NOMO-1 treated with dmso at 0.1 percent for 144 hours (cell line): Measurements from ENCODE around the gene CLCN7.

ENCODE experiments used
- DNase-seq: peaks from one replicate; lab custom pipeline; 2025; ENCODE audit not compliant: unreplicated experiment; lab: John Stamatoyannopoulos, UW

CLCN7 gene

DNA sequence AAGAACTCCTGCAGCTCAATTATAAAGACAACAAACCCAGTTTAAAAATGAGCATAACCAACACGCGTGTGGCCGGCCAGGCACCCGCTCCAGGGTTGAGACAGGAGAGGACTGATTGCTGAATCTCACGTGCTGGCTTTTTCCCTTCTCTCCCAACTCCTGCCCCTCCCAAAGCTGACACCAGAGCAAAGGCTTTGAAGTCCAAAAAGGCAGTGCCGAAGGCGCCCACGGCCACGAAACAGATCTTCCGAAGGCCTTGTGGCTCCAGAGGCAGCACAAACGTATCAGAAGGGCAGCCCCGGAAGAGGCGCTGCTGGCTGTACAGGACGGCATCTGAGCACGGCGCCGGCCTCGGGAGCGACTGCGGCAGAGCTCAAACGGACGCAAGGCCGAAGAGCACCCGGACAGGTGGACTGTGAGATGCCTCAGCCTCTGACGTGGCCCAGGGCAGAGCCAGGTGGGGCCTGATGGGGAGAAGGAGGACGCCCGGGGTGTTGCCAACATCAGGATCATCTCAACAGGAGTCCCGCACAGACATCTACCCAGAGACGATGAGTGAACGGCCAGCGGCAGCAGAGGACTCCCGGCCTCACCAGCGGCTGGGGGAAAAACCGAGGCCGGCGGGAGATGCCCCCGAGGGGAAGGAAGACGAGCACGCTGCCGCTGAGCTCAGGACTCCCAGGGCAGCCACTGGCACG is 10.5 kb downstream of the CLCN7 start:
- no peak for DNase-seq

DNA sequence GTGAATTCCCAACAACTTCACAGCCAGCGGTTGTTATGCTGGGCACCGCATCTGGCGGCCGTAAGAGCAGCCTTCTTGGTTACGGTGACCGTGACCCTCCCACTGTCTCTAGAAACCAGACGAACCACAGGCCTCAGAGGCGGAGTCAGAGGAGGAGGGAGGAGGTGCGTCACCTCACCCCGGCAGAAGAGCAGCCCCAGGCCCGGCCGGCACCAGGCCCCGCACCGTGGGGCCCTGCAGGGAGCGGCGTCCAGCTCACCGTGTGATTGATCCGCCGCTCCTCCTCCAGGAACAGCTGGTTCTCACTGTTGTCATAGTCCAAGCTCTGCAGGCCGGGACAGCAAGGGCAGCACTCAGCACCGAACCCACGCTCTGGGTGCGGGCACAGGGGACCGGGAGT is 13.7 kb downstream of the CLCN7 start:
- DNase-seq, result no peak

DNA sequence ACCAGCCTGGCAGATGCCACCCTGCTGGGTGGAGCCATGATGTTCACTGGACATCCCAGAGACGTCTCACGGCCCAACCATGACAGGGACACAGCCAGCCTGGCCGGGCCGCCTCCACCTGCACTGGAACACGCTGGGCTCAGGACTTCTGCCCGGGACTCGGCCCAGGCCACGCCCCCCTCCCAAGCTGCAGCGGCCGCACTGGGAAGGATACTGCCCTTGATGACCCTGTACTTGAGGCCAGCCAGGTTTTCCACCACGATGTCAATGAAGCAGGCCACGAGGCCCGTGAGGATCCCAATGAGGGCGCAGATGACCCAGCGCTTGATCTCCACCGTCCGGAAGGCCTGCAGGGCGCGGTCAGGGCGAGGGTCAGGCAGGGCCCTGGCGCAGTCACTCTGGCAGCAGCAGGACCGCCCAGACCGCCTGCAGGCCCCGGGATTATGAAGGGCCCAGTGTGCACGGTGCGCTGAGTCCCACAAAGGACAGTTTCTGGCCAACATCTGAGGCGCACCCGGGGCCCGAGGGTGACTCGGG is 14.2 kb downstream of the CLCN7 start:
- no peak for DNase-seq

DNA sequence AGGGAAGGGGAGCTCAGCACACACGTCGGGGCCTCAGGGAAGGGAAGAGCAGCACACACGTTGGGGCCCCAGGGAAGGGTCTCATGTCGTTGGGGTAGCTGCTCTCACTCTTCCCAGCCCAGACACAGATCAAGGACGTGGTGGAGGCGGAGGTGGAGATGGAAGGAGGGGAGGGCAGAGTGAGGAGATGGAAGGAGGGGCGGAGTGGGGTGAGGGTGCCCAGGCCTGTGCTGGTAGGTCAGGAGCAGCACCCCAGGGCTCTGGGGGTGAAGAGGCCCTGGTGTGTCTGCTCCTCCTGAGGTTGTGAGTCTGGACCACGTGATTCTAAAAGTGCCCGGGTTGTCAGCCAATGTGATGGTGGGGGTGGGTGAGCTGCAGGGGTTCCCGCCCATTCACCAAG is 14.9 kb downstream of the CLCN7 start:
- DNase-seq, result no peak

DNA sequence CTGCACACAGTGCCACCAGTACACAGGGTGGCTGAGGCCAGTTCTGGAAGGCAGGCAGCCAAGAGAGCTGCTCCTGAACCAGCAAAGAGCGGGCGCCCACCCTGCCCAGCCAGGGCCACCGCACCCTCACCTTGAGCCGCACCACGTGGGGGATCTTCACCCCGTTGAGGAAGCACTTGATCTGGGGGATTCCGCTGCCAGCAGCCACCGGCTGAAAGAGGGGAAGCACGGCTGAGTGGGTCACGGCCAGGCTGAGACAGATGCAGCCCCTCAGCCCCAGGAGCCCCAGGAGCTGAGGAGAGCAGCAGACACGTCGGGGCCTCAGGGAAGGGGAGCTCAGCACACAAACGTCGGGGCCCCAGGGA is 15.9 kb downstream of the CLCN7 start:
- no peak for DNase-seq

DNA sequence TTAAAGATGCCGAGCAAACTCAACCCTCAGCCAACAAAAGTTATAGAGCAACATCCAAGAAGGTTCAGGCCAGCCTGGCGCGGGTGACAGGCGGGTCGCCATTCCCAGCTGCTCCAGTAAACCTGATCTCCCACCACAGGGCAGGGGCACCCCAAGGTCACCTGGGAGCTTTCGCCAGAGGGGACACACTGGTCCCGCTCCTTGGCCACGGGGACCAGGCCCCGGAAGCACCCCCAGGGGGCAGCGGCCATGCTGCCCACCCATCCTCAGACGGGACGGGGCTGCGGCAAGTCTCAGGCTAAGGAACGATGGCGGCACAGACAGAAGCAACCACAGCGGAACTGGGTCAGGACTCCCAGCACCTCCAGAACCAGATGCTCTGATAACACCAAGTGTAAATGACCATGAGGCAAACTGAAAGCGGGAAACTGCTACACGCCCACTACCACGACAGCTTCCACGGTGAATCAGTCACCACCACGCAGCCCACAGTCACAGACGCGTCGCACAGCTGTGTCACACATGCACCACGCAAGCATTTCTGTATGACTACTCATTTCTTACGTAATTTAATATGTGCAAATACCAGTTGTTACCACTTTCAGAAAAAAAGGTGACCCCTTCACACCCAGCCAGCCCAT is 16.4 kb downstream of the CLCN7 start:
- no peak for DNase-seq

DNA sequence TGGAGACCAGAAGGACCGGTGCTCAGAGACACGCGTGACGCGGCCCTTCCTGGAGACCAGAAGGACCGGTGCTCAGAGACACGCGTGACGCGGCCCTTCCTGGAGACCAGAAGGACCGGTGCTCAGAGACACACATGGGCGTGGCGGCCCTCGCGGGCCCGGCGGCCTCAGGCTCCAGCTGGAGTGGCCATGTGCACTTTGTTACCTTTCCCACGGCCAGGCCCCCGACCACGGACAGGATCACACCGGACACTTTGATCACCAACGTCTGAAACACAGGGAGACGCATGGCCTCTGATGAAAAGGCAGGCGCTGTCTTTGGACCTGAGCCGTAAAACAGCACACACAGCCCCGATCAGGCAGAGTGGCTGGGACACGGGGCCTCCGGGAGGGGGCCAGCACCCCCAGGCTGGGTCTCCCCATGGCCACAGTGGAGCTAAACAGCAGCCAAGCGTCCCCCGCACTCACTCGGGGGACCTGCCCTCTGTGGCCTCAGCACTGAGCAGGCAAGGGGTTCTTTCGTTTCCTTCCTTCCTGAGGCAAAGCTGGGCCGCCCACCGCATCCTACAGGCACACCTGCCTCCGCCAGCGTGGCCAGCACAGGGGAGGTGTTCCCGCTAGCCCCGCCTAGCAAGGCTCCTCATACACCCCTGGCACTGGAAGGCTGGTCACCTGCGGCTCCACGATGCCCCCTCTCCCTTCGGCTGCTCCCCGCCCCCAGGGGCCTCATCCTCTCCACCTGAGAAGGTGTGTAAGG is 17.2 kb downstream of the CLCN7 start:
- DNase-seq, result no peak

DNA sequence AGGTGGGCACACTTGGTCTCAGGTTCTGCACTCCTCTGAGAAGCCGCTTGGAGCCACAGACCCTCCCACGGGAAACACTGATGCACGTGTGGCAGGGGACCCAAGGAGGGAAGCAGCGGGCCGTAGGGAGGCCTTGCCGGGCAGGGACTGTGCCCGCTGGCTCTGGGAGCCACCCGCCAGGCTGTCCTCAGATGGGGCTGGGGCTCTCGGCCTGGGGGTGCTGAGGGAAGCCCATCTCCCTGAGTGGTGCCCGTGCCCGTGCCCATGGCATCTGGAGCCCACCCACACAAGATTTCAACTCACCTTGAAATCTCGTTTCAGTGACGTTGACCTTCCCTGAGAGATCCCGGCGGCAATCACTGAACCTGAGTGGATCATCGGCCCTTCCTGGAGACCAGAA is 17.9 kb downstream of the CLCN7 start:
- DNase-seq, result no peak

DNA sequence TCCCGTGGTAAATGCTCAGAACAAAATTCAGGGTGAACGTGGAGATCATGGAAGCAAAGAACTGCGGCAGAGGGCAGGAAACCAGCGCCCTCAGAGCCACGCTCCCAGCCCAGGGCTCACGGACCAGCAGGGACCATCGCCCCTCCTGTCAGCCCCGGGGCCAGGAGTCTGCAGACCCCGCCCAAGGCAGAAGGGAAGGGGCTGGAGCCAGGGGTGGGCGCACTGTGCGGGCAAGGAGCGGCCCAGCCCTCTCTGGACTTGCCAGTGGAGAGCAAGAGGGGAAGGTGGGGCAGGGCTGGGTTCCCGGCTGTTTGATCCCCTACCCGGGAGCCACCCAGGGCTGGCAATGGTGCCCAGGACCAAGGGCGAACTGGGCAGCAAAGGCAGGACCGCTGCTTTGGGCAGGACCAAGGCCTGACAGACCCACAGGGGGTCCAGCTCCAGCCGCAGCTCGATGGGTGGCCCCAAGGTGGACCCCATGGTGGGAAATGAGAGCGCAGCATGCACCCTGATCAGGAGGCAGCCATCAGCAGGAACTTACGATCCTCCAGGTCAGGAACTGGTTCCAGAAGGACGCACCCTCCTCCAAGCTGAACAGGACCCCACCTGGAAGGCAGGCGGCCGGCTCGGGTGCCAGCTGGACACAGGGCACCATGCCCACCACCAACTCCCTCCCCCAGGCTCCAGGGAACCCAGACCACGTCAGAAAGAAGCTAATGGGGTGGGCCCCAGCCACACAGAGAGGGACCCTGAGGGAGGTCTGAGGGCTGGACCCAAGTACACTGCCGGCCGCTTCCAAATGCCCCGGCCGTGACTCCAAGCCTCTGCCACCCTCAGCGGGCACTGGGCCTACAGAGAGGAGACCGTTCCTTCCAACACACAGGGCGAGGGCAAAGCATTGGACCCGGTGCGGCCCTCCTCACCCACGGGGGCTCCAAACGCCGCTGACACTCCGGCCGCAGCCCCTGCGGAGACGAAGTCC is 19.3 kb downstream of the CLCN7 start:
- DNase-seq, result no peak

DNA sequence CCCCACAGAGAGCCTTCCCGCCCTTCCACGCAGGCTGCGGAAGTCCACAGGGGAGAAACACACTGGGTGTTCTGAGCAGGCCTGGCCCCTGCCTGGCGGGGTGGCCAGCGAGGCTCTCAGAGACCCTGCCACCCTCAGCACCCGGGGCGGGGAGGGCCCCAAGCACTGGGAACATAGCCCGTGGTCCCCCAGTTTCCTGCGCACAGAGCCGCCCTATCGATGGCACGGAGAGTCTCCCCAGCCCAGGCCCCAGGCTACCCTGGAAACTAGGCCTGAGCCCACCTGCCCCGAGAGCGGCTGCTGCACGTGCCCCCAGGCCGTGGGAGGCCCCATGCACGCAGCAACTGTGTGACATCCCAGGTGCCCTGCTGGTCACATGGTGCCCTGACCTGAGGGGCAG is 20.3 kb downstream of the CLCN7 start:
- DNase-seq, result no peak

DNA sequence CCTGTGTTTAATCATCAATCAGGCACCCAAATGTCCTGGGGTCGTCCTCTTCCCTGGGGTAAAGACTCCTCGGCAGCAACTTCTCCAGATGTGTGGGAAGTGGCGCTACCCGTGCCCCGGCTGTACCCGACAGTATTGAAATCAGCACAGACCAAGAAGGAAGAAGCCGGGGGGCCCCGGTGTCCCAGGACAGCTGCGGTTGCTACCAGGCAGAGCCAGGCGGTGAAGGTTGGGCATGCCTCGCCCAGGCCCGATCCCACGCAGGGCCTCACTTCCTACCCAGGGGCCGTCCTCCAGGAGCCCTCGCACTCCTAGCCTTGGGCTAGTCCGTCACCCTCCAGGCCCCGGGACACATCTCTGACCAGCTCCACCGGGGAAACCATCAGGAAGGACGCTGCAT is 21.5 kb downstream of the CLCN7 start:
- DNase-seq, result no peak

DNA sequence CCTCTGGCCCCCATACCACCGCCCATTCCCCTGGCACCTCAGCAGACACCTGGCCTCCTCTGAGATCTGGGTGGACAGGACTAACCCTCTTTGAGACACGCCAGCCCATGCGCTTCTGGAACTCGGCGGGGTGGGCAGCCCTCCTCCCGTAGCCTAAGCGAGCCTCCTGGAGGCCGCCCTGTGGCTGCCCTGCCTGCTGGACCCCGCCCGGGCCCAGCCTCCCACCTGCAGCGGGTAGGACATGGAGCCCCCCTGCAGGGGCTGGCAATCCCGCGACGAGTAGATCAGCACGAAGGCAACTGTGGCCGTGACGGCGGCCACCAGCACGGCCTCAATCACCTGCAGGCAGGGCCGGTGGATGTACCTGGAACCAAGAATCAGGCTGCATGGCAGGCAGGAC is 22.3 kb downstream of the CLCN7 start:
- DNase-seq, result no peak

DNA sequence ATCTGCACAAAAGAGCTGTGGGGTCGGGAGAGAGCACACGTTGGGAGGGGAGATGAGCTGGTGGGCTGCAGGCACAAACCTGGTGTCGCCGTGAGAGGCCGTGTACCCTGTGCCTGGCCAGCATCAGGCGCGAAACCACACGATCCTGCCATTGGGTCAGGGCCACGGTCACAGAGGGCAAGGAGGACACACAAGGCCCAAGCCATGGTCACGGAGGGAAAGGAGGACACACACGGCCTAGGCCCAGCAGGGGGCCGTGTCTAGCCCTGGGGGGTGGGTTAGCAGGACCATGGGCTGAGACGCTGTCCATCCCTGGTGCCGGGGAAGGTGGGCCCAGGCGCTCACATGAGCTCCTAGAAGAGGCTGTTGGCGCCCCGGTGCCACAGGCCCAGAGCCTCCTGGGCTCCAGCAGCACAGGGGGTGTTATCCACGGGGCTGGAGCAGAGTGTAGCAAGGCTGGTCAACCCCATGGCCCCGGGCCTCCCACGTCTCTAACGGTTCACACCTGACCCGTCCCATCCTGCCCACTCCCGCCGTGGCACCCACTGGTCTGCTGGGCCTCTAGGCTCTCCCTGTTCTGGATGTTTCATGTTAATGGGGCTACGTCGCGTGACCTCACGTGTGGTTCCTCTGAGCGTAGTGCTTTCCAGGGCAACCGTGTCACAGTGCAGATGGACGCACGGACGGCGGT is 23.0 kb downstream of the CLCN7 start:
- DNase-seq, result no peak

DNA sequence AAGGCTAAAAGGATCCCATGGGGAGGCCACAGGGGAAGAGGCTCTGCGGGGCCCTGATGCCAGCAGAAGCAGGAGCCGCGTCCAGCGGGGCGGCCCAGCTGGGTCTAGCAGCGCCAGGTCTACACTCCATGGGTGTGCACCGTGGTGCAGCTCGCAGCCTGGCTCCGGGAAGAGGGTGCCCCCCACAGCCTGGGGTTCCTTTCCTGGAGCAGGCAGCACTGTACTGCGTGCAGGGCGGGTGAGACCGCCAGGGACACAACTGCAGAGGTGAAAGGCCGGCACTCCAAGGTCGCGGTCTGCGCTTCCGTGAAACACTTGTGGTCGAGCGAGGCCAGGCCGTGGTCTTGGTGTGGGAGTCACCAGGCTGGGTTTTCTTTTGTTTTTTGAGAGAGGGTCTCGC is 24.0 kb downstream of the CLCN7 start:
- DNase-seq, result no peak

DNA sequence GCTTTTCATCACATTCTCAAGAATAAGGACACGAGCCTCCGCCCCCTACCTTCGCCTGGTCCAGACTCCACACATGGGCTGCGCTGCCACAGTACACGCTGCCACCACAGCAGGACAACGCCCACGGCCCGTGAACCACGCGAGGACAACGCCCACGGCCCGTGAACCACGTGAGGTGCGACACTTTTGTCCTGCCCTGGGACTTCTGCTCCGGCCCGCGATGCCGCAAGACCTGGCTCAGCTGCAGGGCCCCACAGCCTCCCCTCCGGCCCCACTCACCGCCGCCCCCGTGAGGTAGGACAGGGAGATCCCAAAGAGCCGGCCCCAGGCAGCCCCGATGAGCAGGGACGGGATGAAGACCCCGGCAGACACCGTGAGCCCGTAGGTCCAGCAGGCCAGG is 24.6 kb downstream of the CLCN7 start:
- no peak for DNase-seq

DNA sequence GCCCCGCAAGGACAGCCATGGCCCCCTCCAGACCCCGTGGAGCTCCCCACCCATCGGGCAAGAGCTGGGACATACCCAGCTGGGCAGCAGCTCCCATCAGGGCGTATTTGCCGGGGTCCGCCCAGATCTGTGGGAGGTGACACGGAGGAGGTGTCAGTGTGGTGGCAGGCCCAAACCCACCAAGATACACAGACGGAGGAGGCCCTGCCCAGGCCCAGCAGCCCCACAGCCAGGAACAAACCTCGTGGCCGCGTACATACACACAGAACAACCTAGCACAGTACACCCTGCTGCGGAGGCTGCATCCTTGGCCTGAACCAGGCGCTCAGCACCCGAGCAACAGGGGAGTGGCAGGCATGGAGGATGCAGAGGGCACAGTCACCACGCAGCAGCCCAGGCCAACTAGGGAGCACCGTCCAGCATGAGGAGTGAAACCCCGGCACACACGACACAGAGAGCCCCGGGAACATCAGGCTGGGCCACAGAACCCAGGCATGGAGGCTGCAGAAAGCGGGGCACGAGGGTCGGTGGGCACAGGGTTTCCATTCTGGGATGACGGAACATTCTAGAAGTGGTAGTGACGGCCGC is 25.5 kb downstream of the CLCN7 start:
- DNase-seq, result no peak

DNA sequence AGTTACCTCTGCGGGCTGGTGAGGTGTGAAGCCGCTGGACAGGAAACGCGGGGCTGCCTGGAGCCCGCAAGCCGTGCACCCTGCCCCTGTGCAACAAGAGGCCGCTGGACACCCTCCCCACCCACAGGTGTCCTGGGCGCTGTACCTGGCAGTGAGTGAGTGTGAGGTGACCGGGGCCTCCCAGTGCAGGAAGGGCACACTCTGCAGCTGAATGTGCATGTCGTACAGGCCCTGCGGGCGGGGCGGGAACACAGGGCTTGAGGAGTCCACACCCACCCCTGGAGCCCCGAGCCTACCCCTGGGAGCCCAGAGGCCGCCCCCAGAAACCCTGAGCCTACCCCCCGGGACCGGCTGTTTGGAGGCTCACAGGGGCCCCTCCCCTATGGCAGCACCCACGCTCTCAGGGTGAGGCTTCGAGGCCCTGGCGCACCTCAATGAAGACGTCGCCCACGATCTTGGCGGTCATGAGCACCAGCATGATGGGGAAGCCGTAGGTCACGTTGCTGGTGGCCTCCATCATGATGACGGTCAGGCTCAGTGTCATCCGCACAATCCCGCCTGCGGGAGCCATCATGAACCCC is 26.2 kb downstream of the CLCN7 start:
- no peak for DNase-seq

DNA sequence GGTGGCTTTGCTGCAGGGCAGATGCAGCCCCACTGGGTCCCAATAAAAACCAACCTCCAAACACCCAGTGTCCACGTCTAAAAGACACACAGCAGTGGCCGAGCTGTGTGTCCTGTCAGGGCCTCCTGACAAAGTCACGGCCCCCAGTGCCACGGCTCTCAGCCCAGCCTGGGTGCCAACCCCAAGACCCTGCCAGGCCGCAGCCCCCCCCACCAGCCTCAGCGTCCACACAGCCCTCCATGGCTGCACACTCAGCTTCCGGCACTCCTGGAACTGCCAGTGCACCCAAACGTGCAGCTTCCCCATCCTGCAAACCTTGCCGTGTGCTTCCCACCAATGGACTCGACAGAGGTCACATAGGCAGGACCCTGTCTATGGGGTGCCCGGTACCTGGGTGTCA is 26.9 kb downstream of the CLCN7 start:
- no peak for DNase-seq

DNA sequence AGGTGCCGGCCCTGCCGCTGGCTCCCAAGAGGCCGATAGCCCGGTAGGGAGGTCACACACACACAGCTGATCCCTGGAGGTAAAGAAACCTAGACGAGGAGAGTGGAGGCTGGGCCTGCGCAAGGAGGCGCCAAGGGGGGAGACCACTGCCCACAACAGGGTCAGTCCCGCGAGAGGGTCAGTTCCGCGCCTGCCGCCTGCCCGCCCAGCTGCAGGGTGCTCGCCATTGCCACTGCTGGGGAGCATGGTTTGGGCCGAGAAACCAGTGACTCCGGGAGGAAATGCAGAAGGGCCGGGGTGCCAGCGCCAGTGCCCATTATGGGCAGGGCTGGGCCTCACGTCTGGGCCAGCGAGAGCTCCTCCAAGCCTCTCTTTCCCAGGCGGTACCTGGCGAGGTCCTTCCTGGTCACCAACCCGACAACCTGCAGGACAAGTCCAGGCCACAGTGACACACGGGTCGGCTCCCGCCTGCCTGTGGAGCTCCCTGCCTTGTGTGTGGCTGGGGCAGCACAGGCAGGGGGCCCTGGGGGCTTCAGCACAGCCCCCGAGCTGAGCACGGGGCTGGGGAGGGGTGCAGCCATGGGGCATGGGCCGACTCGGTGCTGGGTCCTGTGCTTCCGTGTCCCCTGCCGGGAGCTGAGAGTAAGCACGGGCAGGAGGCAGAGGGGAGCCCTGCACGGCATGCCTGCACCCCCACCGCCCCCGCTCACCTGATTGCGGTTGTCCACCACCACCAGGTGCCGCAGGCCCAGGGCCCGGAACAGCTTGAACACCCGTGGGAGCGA is 28.3 kb downstream of the CLCN7 start:
- DNase-seq, result no peak
